ENCODE measurements around the gene CFAP410. TPM values are rescaled to one million over a fixed set of nuclear protein-coding genes. Genes with fewer than 3 reads are reported as not detected.
A peak's percentile ranks its signal among the peaks of the same experiment; 100 is the strongest.

Gene CFAP410
- total and polyA plus RNA-seq, 7 donors, result 8.3 to 13.7 (median 10.1) TPM

GRCh38 chr21:44279354-44280260 is 59.6 kb downstream of the CFAP410 start:
- no peaks in the 10 kb centered on the region for H3K4me1 ChIP-seq
- no peak overlapping the region for H3K4me3 ChIP-seq
- peak in 1 of 2 donors; percentile 26 for DNase-seq
- H3K36me3 ChIP-seq (ENCODE audit: insufficient read depth in 1 of 2, low read depth in 1 of 2), result no peaks in the 10 kb centered on the region
- no peaks in the 10 kb centered on the region for H3K27me3 ChIP-seq (ENCODE audit: insufficient read depth in 3 of 3, low read length in 2 of 3)
- 72 to 81% (median 77%) methylated on average over 19 of the region's 19 CpGs for WGBS, 3 donors
- no peak for TF ChIP-seq CTCF (IDR thresholded peaks at IDR 0.05)
- H3K9me3 ChIP-seq, result no peaks in the 10 kb centered on the region
- no peak overlapping the region for H3K27ac ChIP-seq
- intact Hi-C loops (cut with DNase I), result no loop called here
- no peak for ATAC-seq

Other genes with a start within 250 kb of the CFAP410 start
- 1 to 10 TPM in 3 of 4 donors, under 1 TPM in 1; 0.56 to 3.2 (median 2.8) TPM for gene PWP2, start 232.0 kb downstream of the CFAP410 start, total RNA-seq
- 1 to 10 TPM; 2.2 to 8.8 (median 3.0) TPM for gene PWP2, start 232.0 kb downstream of the CFAP410 start, polyA plus RNA-seq
- gene GATD3, start 205.7 kb downstream of the CFAP410 start, total RNA-seq, result 10 to 100 TPM in 2 of 4 donors, 1 to 10 TPM in 2; 6.7 to 13.8 (median 10.6) TPM
- 100 to 1,000 TPM in 1 of 3 donors, 10 to 100 TPM in 1, 1 to 10 TPM in 1; 8.6 to 188 (median 10.7) TPM for gene GATD3, start 205.7 kb downstream of the CFAP410 start, polyA plus RNA-seq
- gene ICOSLG, start 98.4 kb downstream of the CFAP410 start, total RNA-seq, result 1 to 10 TPM in 3 of 4 donors, under 1 TPM in 1; 0.69 to 5.9 (median 2.6) TPM
- 1 to 10 TPM in 2 of 3 donors, under 1 TPM in 1; 0.27 to 1.6 (median 1.0) TPM for gene ICOSLG, start 98.4 kb downstream of the CFAP410 start, polyA plus RNA-seq
- gene DNMT3L, start 77.5 kb downstream of the CFAP410 start, total RNA-seq, result not detected
- gene DNMT3L, start 77.5 kb downstream of the CFAP410 start, polyA plus RNA-seq, result not detected
- gene AIRE, start 53.5 kb downstream of the CFAP410 start, total RNA-seq, result under 1 TPM in 1 of 4 donors, not detected in 3; 0.19 TPM
- gene AIRE, start 53.5 kb downstream of the CFAP410 start, polyA plus RNA-seq, result under 1 TPM; 0.01 to 0.17 (median 0.04) TPM
- gene PFKL, start 39.3 kb downstream of the CFAP410 start, total RNA-seq, result 10 to 100 TPM; 17.8 to 33.6 (median 27.7) TPM
- 10 to 100 TPM in 2 of 3 donors, 1 to 10 TPM in 1; 9.2 to 21.2 (median 13.7) TPM for gene PFKL, start 39.3 kb downstream of the CFAP410 start, polyA plus RNA-seq
- gene TRPM2, start 14.2 kb upstream of the CFAP410 start, total RNA-seq, result 1 to 10 TPM in 1 of 4 donors, under 1 TPM in 3; 0.69 to 1.7 (median 0.84) TPM
- under 1 TPM; 0.08 to 0.76 (median 0.31) TPM for gene TRPM2, start 14.2 kb upstream of the CFAP410 start, polyA plus RNA-seq
- 1 to 10 TPM in 1 of 4 donors, under 1 TPM in 3; 0.13 to 1.1 (median 0.23) TPM for gene LRRC3, start 116.1 kb upstream of the CFAP410 start, total RNA-seq
- under 1 TPM; 0.08 to 0.29 (median 0.08) TPM for gene LRRC3, start 116.1 kb upstream of the CFAP410 start, polyA plus RNA-seq
- gene KRTAP10-1, start 200.8 kb upstream of the CFAP410 start, total RNA-seq, result not detected
- not detected for gene KRTAP10-1, start 200.8 kb upstream of the CFAP410 start, polyA plus RNA-seq
- not detected for gene KRTAP10-2, start 212.1 kb upstream of the CFAP410 start, total RNA-seq
- gene KRTAP10-2, start 212.1 kb upstream of the CFAP410 start, polyA plus RNA-seq, result not detected
- not detected for gene KRTAP10-3, start 219.4 kb upstream of the CFAP410 start, total RNA-seq
- not detected for gene KRTAP10-3, start 219.4 kb upstream of the CFAP410 start, polyA plus RNA-seq
- gene KRTAP10-4, start 234.3 kb upstream of the CFAP410 start, total RNA-seq, result not detected
- gene KRTAP10-4, start 234.3 kb upstream of the CFAP410 start, polyA plus RNA-seq, result not detected
- not detected for gene KRTAP10-5, start 241.2 kb upstream of the CFAP410 start, total RNA-seq
- gene KRTAP10-5, start 241.2 kb upstream of the CFAP410 start, polyA plus RNA-seq, result not detected

Measured in psoas muscle (tissue), 8 donors.